NK-92 treated with Interleukin-12 subunit alpha and Interleukin-12 subunit beta, amount 100 ng/mL, for 24 hours (cell line): Measurements from ENCODE around the gene MBP.

Source experiments
- DNase-seq: peaks from one replicate; lab custom pipeline; 2025; lab: John Stamatoyannopoulos, UW

The MBP gene

GRCh38 chr18:77100751-77101355 is 31.7 kb downstream of the MBP start:
- no peak for DNase-seq

GRCh38 chr18:77099485-77100370 is 32.9 kb downstream of the MBP start:
- DNase-seq = no peak

DNA sequence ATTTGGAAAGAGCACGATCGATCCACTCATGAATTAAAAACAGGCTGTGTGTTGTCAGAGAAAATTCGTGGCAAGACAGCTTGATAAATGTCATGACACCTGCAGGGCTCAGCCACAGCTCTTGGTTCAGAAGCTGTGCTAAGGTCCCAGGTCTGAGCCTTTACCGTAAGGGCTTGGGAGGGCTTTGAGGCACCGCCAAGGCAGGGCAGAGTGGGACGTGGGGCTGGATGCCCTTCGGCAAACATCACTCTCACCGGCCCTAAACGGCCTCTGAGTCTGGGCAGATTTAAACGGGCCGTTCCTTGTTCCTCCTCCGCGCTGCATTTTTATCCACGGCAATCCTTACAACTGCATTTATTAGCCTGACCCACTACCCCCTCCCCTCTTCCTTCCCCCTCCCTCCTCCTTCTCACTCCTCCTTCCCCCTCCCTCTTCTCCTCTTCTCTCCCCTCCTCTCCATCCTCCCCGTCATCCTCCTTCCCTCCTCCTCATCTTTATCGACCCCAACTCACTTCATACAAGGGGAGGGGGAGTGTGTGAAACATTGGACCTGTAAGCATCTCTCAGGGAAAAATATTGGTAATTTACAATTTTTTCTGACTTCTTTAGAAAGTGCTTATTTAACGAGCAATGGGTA is 33.9 kb downstream of the MBP start:
- DNase-seq = no peak

DNA sequence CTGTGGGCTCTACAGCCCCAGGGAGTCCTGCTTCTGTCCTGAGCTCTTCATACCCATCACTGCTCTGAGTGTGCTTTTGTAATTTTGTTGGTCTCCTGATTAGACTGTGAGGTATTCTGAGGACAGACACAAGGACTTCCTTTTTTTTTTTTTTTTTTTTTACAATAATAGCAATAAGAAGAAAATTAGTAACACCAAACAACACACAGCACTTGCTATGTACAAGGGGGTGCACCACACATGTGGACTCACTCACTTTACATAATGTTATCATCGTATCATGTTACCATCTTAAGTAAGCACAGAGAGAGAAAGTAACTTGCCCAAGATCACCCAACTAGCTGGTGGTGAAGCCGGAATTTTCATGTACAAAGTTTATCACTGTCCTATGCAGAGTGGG is 34.6 kb downstream of the MBP start:
- no peak for DNase-seq

DNA sequence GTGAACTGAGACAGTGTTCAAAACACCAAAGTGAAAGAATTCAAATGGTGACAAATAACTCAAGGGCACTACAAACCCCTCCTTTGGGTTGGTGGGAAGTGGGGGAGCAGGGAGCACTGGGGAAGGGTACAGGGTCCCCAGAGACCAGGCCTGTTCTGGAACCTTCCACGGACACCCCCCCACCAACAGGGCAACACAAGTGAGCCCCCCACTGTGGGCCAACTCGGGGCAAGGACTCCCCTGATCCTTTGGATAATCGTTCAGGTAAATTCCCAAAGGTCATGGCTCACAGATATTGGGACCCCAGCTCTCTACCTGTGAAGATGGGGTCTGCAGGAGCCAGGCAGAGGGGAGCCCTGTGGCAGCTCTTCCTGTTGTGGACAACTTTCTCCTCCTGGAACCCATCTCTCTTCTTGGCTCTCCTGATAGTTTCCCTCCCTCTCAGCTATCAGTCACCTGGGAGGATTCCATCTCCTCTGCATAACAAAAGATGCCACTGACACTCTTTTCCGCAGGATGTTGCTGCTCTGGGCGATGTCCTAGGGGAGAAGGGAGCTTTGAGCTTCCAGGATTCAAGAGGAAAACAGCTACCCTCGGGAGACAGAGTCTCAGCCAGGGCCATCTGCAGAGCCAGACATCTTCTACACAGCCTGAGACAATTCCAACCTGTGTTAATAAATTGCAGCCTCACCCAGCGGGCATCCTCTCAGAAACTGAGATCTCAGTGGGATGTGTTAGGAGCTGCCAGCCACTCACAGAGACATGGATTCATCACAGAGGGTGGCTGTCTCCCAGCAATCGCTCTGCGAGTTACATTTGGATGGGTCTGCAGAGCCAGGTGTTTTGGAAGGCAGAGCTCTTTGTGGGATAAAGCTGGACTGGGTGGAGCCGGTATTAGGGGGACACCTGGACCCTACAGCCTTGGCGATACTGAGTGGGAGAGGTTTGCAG is 35.4 kb downstream of the MBP start:
- DNase-seq = no peak

- no peak for DNase-seq
Measured at GRCh38 chr18:77095391-77096371, 36.9 kb downstream of the MBP start.

DNA sequence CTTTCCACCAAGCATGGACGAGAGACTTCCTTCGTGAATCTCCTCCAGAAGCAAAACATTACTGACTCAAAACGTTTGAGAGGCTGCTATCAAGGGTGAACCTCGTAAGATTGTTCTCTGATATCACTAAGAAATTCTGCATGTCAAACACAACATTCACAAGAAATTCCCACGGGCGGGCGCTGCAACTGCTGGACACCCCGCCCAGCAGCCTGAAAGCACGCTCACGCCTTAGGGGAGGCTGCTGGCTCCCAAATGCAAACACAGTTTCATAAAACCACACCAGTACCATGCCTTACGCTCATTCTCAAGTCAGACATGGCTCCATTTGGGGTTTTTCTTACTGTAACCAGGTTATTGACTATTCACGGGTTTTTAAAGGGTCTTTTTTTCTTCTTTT is 39.0 kb downstream of the MBP start:
- no peak for DNase-seq

GRCh38 chr18:77093067-77093430 is 39.5 kb downstream of the MBP start:
- no peak for DNase-seq

DNA sequence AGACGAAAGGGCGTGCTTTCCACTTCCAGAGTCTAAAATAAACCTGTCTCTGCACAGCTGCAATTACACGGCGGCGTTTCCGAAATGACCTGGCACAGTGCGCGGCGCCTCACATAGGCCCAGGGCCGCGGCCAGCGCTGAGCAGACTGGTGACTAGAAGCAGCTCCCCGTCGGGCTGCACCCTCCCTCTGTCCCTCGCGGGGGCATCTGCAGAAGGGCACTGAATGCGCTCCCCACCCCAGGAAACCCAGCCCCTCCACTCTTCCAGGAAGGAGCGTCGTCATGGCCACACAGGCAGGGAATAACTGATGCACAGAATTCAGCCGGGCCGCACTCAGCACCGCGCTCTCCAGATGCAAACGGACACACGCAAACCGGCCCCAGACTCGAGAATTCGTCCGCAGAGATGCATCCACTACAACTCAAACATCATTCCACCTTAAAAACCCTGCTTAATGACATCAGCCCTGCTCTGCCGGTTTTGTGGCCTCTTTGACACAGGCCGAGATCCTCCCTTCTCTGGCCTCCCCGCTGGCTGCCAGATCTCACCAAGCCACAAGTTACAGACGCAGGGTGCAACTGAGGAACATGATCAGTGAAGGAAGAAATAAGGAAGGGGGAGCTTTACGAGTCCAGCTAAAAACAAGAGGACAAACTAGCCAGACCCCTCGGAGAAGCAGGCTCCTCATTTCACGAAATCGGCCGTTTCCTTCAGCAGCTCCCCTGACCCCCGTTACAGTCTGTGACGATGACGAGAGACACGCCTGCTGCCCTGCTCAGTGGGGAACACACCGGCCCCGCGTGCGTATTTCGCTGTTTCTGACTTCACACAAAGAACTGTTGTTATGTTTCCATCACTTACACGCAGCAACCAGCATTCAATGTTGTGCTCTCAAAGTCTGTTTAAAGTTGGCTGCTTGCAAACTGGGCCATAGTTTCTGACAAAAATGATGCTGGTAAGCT is 40.2 kb downstream of the MBP start:
- no peak for DNase-seq

- DNase-seq = no peak
Measured at GRCh38 chr18:77091366-77091765, 41.2 kb downstream of the MBP start.

DNA sequence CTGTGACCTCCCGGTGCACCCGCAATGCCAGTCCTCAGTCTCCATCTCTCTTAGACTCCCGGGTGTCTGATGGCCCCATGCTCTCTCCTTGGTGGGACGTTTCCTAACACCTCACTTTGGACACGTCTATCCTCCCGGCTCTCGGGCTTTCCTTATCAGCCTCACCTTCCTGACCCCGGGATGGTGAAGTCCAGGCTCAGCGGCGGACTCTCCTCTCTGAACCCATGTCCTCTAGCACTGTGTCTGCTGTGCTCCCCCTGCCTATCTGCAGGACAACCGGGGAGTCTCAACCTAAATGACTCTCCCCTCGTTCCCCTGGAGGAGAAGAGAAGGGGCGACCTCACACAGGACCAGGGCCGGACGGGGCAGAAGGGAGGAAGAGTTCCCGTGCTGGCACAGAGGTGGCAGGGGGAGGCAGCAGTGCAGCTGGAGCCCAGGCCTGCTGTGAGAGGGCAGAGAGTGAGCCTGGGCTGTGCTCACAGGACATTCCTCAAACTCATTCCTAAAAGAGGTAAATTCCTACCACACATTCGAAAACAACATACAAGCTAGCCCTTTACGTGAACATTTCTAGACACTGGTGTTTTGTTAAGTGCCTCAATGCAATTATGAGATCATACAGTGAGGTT is 41.9 kb downstream of the MBP start:
- DNase-seq = no peak

- DNase-seq = no peak
Measured at GRCh38 chr18:77089723-77090285, 42.8 kb downstream of the MBP start.

GRCh38 chr18:77088963-77089722 is 43.4 kb downstream of the MBP start:
- DNase-seq = no peak

DNA sequence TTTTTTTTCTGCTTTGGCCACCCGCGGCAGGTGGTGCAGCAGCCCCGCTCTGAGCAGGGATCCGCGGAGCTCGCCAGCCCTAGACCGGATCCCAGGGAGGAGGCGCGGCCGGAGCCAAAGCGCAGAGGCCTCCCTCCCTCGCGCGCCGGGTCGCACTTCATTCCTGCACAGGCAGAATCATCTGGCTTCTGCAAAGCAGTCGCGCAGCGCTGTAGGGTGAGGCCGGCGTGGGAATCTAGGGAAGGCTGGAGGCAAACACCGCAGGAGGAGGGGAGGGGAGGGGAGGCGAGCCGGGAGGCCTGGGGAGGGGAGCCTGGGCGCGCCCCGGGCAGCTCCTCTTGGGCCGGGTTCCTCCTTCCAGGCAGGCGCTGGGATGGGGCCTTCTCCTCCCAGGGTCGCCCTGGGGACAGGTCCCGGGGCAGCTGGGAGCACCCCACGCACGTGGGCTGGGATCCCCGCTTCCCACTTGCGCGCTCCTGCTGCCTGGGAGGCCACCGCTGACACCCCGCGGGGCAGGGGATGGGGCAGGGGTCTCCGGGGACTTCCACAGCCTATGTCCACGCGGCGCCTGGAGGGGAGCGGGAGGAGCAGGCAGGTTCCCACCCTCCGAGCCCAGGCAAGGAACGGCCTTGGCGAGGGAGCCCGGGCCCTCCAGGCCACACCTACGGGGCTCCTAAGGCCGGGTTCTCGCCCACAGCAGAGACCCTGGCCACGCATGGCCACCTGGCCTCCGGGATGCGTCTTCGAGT is 45.0 kb downstream of the MBP start:
- DNase-seq = no peak

- no peak for DNase-seq
Measured at GRCh38 chr18:77086656-77087392, 45.8 kb downstream of the MBP start.

- no peak for DNase-seq
Measured at GRCh38 chr18:77086034-77086433, 46.5 kb downstream of the MBP start.

GRCh38 chr18:77084688-77085035 is 47.9 kb downstream of the MBP start:
- no peak for DNase-seq
